Keratinocyte (primary cell): ENCODE data around the gene TNFSF13B. TPM values are rescaled to one million over a fixed set of nuclear protein-coding genes. Genes with fewer than 3 reads are reported as not detected.

ENCODE experiments used
- DNase-seq: peaks from one replicate; pipeline ENCODE4 v3.0.0-alpha.2; 2011; ENCODE audit warnings: low read depth, missing footprints, low spot score
- FAIRE-seq: peaks from 2 replicates; lab custom pipeline; 2011; peaks lifted over from hg19 to GRCh38; lab: Jason Lieb, UNC
- H2AFZ ChIP-seq: 2 replicates; pipeline ENCODE4 v1.6.0; 2012; ENCODE audit warnings: low read length, control low read depth, inconsistent platforms; ENCODE audit not compliant: control insufficient read depth
- H3K27ac ChIP-seq: 2 replicates; pipeline ENCODE4 v1.5.1; 2011; ENCODE audit warnings: low read length; ENCODE audit not compliant: control insufficient read depth, insufficient read depth
- H3K27me3 ChIP-seq: 3 replicates; pipeline ENCODE4 v1.6.0; 2011; ENCODE audit warnings: low read length; ENCODE audit not compliant: control insufficient read depth, insufficient read depth; ENCODE audit errors: extremely low read depth
- H3K36me3 ChIP-seq, 2 experiments: 2 replicates in 1 of 2; 3 replicates in 1 of 2; pipeline ENCODE4 v1.5.1; 2011; ENCODE audit warnings: low read length in 2 of 2, mild to moderate bottlenecking in 1 of 2; ENCODE audit not compliant: control insufficient read depth in 2 of 2, insufficient read depth in 2 of 2; ENCODE audit errors: extremely low read depth in 1 of 2
- H3K4me1 ChIP-seq: 3 replicates; pipeline ENCODE4 v1.5.1; 2011; ENCODE audit warnings: low read length; ENCODE audit not compliant: control insufficient read depth, insufficient read depth; ENCODE audit errors: extremely low read depth
- H3K4me2 ChIP-seq: 3 replicates; pipeline ENCODE4 v1.6.0; 2011; ENCODE audit warnings: low read depth, low read length; ENCODE audit not compliant: control insufficient read depth, insufficient read depth; ENCODE audit errors: extremely low read depth
- H3K4me3 ChIP-seq, 3 experiments: fragments of 200-600 bp in 1 of 3; sonication (generic) in 1 of 3; 2 replicates in 2 of 3; 3 replicates in 1 of 3; pipeline ENCODE4 v1.5.1; 2011 to 2016; ENCODE audit warnings: low read length in 3 of 3, mild to moderate bottlenecking in 3 of 3, control low read depth in 2 of 3, inconsistent platforms in 1 of 3, low read depth in 1 of 3, mixed read lengths in 1 of 3, mixed run types in 1 of 3, moderate library complexity in 1 of 3; ENCODE audit not compliant: control insufficient read depth in 2 of 3, insufficient read depth in 2 of 3; ENCODE audit errors: extremely low read depth in 1 of 3
- H3K79me2 ChIP-seq: 2 replicates; pipeline ENCODE4 v1.6.0; 2012; ENCODE audit warnings: low read length; ENCODE audit not compliant: control insufficient read depth, insufficient read depth
- H3K9ac ChIP-seq: 3 replicates; pipeline ENCODE4 v1.6.0; 2011; ENCODE audit warnings: low read length; ENCODE audit not compliant: control insufficient read depth, insufficient read depth; ENCODE audit errors: extremely low read depth
- H3K9me1 ChIP-seq: 3 replicates; pipeline ENCODE4 v1.6.0; 2011; ENCODE audit warnings: low read length; ENCODE audit not compliant: control insufficient read depth, insufficient read depth; ENCODE audit errors: extremely low read depth
- H3K9me3 ChIP-seq: 2 replicates; pipeline ENCODE4 v1.5.1; 2012; ENCODE audit warnings: low read depth, low read length; ENCODE audit not compliant: control insufficient read depth
- H4K20me1 ChIP-seq: 3 replicates; pipeline ENCODE4 v1.6.0; 2011; ENCODE audit warnings: low read length; ENCODE audit not compliant: control insufficient read depth, insufficient read depth; ENCODE audit errors: extremely low read depth
- CTCF ChIP-seq, 3 experiments: IDR thresholded peaks in 1 of 3; conservative IDR thresholded peaks in 1 of 3; optimal IDR thresholded peaks in 1 of 3; 2 replicates in 2 of 3; 3 replicates in 1 of 3; pipeline versions ENCODE3 to v1.5.1; 2011; ENCODE audit warnings: low read length in 3 of 3, mild to moderate bottlenecking in 3 of 3, moderate library complexity in 2 of 3, control low read depth in 1 of 3, inconsistent platforms in 1 of 3; ENCODE audit not compliant: insufficient read depth in 2 of 3; ENCODE audit errors: extremely low read depth in 1 of 3
- EZH2 ChIP-seq: IDR thresholded peaks from one replicate; pipeline ENCODE4 v1.6.1; 2012; ENCODE audit warnings: inconsistent platforms, mild to moderate bottlenecking, low read length, moderate library complexity
- dilution Hi-C: fragments of 300-500 bp; cut with MboI; formaldehyde crosslinking; loops from one replicate; pipeline ENCODE4 v1.7.0; 2020; ENCODE audit warnings: low sequenced_read_pairs; ENCODE audit not compliant: extremely low pct_ligation_motif_present
- polyA plus RNA-seq, 5 experiments: library from polyadenylated mRNA; depleted of rRNA in 3 of 5; stranded (reverse) in 3 of 5; stranded (forward) in 1 of 5; unstranded in 1 of 5; fragments of >200 nt; gene quantifications; 1 replicate in 1 of 5; 2 replicates in 3 of 5; 3 replicates in 1 of 5; pipeline versions ENCODE4 v1.2.1 to v1.2.3, GENCODE V29; 2011 to 2012; ENCODE audit warnings: missing spikeins in 2 of 5, low read depth in 1 of 5, low replicate concordance in 1 of 5

The TNFSF13B gene
- polyA plus RNA-seq, 1 donor (not counting 4 experiments of a cell fraction or from before 2014, with no cell fraction given), result 1.1 TPM

GRCh38 chr13:108226184-108226583 lies 43.3 kb upstream of the TNFSF13B start:
- no peak overlapping the region for H3K27ac ChIP-seq
- FAIRE-seq, result no peak
- TF ChIP-seq EZH2 (no peak), CTCF (optimal IDR thresholded peaks at IDR 0.05 in 1 of 3, IDR thresholded peaks at IDR 0.05 in 1 of 3, conservative IDR thresholded peaks at IDR 0.05 in 1 of 3; ENCODE audit: extremely low read depth in 1 of 3, insufficient read depth in 2 of 3, low read length in 3 of 3) (no peak)
- H3K4me1 ChIP-seq, result no peaks in the 10 kb centered on the region
- no peak overlapping the region for H3K4me2 ChIP-seq
- H3K36me3 ChIP-seq, result peaks cover 0 to 2% of the 10 kb centered on the region in 2 experiments
- dilution Hi-C loops, result no loop called here
- no peaks in the 10 kb centered on the region for H4K20me1 ChIP-seq
- no peak overlapping the region for H3K9ac ChIP-seq
- no peak overlapping the region for H2AFZ ChIP-seq
- H3K79me2 ChIP-seq, result peaks cover 81% of the 10 kb centered on the region
- H3K9me1 ChIP-seq, result no peaks in the 10 kb centered on the region
- no peak overlapping the region for H3K4me3 ChIP-seq
- DNase-seq, result no peak
- no peaks in the 10 kb centered on the region for H3K9me3 ChIP-seq
- no peaks in the 10 kb centered on the region for H3K27me3 ChIP-seq

GRCh38 chr13:108227651-108228272 lies 41.8 kb upstream of the TNFSF13B start:
- Histone ChIP-seq H3K27me3 (no peaks in the 10 kb centered on the region), H3K36me3 (peaks cover 0 to 2% of the 10 kb centered on the region in 2 experiments), H3K4me2 (no peak overlapping the region), H3K4me1 (no peaks in the 10 kb centered on the region), H2AFZ (no peak overlapping the region), H3K27ac (no peak overlapping the region), H3K9me3 (no peaks in the 10 kb centered on the region), H3K9me1 (no peaks in the 10 kb centered on the region), H3K9ac (no peak overlapping the region), H4K20me1 (no peaks in the 10 kb centered on the region), H3K4me3 (no peak overlapping the region), H3K79me2 (peaks cover 66% of the 10 kb centered on the region)
- TF ChIP-seq CTCF (optimal IDR thresholded peaks at IDR 0.05 in 1 of 3, IDR thresholded peaks at IDR 0.05 in 1 of 3, conservative IDR thresholded peaks at IDR 0.05 in 1 of 3; ENCODE audit: extremely low read depth in 1 of 3, insufficient read depth in 2 of 3, low read length in 3 of 3) (peak in 2 of 3 experiments; percentile 51), EZH2 (no peak)
- DNase-seq (no peak), FAIRE-seq (no peak)
- dilution Hi-C loops, result no loop called here
